HuH-7.5 (cell line): ENCODE data around the gene NAXD.
"Not testable (repeated sequence)": the region's sequence is repeated elsewhere in the genome, so short reads cannot be mapped to it uniquely, and the experiment has no call there.

ENCODE experiments used
- DNase-seq: peaks from one replicate; pipeline ENCODE4 v3.0.0; 2011; ENCODE audit warnings: low spot score

Gene NAXD

GRCh38 chr13:110644892-110645521, 29.7 kb downstream of the NAXD start:
- no peak for DNase-seq

DNA sequence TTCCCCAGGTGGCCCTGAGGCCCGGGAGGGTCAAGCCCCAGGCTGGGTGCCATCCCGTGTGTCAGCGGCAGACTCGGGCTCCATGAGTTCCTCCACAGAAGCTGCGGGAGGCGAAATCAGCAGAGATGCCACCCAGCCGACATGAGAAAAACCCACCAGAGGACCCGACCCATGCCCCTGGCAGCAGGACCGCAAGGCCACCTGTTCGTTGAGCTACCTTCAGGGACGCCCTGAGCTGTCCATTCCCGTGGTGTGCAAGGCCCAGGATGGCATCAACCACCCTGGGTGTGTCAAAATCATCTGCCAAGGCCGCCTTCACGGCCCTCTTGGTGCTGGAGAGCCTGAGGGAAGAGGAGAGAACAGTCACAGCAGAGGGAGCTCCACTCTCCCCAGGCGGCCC, 30.4 kb downstream of the NAXD start:
- no peak for DNase-seq

DNA sequence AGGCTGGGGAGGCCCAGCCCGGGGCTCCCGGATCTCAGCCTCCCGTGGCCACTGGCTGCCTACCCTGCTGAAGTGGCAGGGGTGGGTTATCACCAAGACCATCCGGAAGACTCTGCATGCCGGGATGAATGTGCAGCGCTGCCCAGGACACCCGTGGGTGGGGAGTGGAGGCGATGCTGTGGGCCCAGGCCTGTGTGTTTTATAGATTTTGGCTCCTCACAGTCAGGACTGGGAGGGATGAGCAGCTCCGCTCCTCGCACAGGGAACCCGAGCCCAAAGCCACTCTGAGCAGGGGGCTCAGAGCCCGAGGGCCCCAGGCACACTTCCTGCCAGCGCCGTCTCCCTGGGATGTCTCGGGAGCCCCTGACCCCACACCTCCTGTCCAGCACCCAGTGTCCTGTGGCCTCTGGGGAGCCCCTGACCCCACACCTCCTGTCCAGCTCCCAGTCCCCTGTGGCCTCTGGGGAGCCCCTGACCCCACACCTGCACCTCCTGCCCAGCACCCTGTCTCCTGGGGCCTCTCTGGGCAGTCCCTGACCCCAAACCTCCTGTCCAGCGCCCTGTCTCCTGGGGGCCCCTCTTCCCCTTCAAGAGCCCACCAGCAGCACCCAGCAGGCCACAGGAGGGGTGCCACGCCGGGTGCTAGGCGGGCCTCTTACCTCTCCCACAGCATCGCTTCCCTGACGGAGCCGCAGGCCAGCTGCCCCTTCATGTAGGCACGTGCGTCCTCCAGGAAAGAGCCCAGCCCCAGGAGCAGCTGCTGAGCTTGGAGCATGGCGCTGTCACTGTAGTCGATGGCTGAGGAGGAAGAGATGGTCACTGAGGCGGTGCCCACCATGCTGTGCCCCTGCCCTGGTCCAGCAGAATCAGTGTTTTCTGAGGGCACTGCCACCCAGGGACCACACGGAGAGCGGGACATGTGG, 31.4 kb downstream of the NAXD start:
- no peak for DNase-seq

DNA sequence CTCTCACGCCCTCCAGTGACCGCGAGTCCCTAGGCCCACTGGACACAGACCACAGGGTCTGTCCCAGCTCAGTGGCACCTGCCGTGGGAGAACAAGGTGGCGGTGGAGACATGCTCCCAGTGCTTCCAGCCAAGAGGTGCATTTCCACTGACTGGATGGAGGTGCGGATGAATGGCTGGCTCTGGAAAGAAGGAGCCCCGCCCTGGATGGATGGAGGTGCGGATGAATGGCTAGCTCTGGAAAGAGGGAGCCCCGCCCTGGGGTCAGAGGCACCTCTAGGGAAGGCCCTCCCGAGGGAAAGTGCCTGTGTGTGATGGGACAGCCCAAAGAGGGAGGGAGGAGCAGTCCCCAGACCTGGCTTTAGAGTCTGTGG, 32.0 kb downstream of the NAXD start:
- no peak for DNase-seq

GRCh38 chr13:110648146-110648819, 32.9 kb downstream of the NAXD start:
- no peak for DNase-seq

DNA sequence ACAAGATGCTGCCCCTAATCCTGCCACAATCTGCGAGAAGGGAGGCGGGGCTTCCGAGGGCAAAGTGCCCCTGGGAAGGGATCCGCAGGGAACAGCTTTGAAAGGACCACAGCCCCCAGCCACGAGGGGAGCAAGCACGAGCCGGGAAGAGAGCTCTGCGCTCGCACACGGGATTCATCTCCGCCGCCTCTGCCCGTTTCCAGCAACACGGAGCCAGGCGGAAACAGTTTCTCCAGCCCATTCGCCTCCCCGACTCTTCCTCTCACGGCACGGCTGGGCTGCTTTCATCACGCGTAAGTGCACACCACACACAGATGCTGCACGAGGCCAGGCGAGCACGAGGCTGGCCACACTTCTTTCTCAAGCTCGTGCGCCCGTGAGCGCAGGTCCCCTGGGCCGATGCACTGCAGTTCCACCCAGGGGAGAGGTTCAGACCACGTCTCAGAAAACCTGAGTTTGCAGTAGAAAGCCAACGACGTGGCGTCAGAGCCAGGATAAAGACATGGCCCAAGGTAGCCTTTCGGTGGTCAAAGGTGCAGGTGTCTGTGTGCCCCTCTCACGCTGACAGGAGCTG, 33.6 kb downstream of the NAXD start:
- DNase-seq: no peak

DNA sequence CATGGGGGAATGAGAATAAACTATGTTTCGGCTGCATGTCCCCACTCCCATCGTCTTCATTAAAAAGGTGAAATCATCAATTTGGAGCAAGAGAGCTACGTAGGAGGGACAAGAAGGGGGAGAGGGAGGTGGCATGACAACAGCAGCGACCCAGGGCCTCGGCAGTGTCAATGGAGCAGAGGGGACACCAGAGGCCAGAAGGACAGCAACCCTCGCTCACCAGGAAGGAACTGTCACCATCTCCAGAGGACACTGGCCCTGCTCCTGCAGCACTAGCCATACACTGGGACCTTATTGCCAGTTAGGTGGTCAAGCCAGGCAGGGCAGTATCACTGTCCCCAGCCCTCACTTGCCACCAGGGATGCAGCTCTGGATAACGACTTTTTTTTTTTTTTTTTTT, 34.2 kb downstream of the NAXD start:
- no peak for DNase-seq

DNA sequence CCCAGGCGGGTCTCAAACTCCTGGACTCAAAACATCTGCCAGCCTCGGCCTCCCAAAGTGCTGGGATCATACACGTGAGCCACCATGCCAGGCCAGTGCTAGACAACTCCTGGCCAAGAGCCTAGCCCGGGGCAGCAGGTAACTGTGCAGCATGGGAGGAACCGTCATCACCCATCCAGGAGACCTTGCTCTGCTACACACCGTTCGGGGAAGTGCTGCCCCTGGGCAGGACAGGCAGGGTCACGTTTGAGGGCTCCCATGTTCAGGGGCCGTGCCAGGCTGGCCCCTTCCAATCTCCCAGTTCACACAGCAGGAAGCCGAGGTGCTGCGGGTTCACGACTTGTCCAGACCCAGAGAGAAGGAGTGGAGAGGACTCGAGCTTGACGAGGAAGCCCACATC, 35.1 kb downstream of the NAXD start:
- DNase-seq: no peak

GRCh38 chr13:110651271-110651670, 35.9 kb downstream of the NAXD start:
- DNase-seq: no peak

DNA sequence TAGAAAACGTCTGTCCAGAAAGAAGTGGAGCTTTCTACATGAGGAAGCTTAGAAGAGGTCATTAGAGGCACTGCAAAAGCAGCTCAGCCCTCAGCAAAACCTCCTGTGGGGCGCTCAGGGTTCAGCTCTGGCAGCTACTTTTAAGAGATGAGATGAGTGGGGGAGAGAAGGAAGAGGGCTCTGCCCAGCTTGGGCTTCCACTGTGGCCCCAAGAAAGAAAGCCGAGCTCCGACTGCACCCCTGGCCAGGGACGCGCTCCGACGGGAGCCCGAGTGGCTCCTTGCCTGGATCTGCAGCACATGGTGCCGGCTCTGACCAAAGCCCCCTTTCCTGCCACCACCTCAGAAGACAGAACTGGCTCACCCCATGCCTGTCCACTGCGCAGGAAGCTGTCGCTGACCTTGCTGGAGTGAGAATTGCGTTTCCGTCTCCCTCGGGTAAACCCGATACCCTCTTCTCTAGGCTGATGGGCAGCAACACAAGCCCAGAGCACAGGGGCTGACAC, 36.4 kb downstream of the NAXD start:
- no peak for DNase-seq

- DNase-seq: no peak
Observed at GRCh38 chr13:110652231-110652730, 36.9 kb downstream of the NAXD start.

- no peak for DNase-seq
Observed at GRCh38 chr13:110652764-110653163, 37.4 kb downstream of the NAXD start.

GRCh38 chr13:110653271-110653670, 37.9 kb downstream of the NAXD start:
- DNase-seq: no peak

DNA sequence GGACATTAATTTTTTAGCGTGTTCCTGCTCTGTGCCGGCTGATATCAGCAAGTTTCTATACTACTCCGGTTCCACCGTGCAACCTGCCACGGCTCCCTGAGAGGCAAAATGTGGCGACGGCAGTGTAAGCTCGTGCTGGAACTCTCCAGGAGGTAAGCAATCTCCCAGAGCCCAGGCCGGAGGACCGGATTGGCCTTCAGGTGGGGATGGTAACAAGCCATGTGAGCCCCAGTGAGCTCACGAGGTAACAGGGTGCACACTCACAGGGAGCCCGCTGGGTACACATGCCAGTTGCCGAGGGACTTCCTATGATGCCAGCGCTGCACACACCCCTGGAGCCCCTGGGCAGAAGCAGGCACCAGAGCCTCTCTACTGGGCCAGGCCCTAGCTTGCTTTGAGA, 38.5 kb downstream of the NAXD start:
- DNase-seq: no peak

DNA sequence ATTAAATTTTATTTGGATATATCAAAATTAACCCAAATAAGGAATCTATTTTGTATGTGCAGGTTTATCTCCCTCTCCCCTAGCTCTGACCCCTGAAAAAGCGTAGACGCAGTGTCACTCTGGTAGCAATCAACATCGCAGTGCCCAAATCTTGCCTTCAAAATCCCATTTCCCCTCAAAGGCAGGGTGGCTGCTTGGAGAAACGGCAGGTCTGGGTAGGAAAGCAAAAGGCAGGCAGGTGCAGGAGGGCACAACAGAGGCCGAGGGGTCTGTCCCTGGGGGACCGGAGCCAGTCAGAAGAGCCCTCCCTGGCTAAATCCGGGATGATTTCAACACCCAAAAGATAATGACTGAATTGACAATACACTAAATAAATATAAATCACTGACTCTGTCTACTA, 41.9 kb downstream of the NAXD start:
- no peak for DNase-seq

- not testable (repeated sequence) for DNase-seq
Observed at GRCh38 chr13:110658218-110658911, 43.0 kb downstream of the NAXD start.

- DNase-seq: no peak
Observed at GRCh38 chr13:110661256-110661655, 45.9 kb downstream of the NAXD start.

DNA sequence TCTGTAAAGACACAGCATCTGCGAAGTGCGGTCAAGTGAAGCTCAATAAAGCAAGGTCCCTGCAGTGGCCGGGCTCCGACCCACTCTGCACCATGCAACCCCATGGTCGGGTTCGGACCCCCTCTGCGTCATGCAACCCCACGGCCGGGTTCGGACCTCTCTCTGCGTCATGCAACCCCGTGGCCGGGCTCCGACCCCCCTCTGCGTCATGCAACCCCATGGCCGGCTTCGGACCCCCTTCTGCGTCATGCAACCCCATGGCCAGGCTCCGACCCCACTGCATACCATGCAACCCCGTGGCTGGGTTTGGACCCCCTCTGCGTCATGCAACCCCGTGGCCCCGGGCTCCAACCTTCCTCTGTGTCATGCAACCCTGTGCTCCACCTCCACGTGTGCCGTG, 46.7 kb downstream of the NAXD start:
- no peak for DNase-seq

GRCh38 chr13:110662777-110663443, 47.6 kb downstream of the NAXD start:
- no peak for DNase-seq

DNA sequence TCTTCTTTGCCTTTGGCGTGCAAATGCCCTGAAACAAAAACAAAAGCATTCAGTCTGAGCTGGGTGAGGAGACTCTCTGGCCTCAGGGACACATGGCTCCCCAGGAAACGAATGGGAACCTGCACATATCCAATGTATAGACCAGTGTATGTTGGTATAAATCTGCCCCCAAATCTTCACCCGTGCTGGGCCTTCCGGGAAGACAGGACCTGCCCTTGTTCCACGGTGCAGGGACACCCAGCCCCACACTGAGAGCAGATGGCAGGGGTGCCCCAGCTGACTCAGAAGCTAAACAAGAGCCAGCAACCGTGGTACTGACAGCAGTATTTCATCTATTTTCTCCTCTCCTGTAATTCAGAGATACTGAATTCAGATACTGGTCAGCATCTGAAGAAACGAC, 48.1 kb downstream of the NAXD start:
- no peak for DNase-seq

DNA sequence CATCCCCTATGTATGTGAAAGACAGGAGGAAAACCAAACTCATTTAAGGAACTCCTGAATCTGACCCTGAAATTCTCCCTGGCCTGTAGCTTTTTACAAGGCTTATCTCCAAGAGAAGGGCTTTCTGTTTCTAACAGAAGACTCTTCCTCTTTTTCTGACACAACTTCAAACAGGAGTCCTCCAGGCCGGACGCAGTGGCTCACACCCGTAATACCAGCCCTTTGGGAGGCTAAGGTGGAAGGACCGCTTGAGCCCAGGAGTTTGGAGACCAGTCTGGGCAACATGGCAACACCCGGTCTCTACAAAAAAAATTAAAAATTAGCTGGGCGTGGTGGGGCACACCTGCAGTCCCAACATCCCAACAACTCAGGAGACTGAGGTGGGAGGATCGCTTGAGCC, 48.7 kb downstream of the NAXD start:
- no peak for DNase-seq
